ENCODE data around the gene MKI67.

MKI67 gene

GRCh38 chr10:128166151-128166550 is 39.9 kb upstream of the MKI67 start:
- no peak overlapping the region for H3K27ac ChIP-seq
- no peaks in the 10 kb centered on the region for H3K36me3 ChIP-seq (ENCODE audit: insufficient read depth, low read length)
- no peaks in the 10 kb centered on the region for H3K9me3 ChIP-seq (ENCODE audit: low read depth, low read length)
- H3K9ac ChIP-seq (ENCODE audit: insufficient read length) = no peak overlapping the region
- TF ChIP-seq POLR2AphosphoS5 (IDR thresholded peaks at IDR 0.05; ENCODE audit: borderline replicate concordance, low read depth, low read length) (no peak), FOXP2 (optimal IDR thresholded peaks at IDR 0.05; ENCODE audit: control extremely low read depth, extremely low read length, insufficient read depth) (no peak), EZH2 (IDR thresholded peaks at IDR 0.05) (no peak)
- no peak overlapping the region for H3K4me3 ChIP-seq
- DNase-seq (ENCODE audit: low read depth, low spot score) = no peak

DNA sequence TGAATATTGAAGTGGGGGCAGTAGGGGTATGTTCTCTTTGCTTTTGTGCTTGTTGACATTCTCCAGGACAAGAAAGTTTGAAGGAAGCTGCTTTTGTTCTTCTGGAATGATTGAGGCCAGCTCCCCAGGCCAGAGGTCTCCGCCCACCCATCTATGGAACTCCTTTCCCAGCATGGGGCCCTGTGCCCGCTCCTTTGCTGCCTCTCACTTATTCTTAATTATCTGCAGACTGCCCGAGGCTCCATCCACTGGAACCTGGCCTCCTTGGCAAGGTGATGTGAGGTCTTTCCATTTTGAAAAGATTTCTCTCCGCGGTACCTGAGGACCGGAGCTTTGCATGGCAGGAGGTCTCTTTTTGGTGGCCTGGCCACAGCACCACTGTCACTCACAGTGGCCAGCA is 39.3 kb upstream of the MKI67 start:
- Histone ChIP-seq H3K9me3 (ENCODE audit: low read depth, low read length) (no peaks in the 10 kb centered on the region), H3K36me3 (ENCODE audit: insufficient read depth, low read length) (no peaks in the 10 kb centered on the region), H3K4me3 (no peak overlapping the region), H3K9ac (ENCODE audit: insufficient read length) (no peak overlapping the region), H3K27ac (no peak overlapping the region)
- TF ChIP-seq POLR2AphosphoS5 (IDR thresholded peaks at IDR 0.05; ENCODE audit: borderline replicate concordance, low read depth, low read length) = no peak
- TF ChIP-seq FOXP2 (optimal IDR thresholded peaks at IDR 0.05; ENCODE audit: control extremely low read depth, extremely low read length, insufficient read depth) = no peak
- no peak for TF ChIP-seq EZH2 (IDR thresholded peaks at IDR 0.05)
- no peak for DNase-seq (ENCODE audit: low read depth, low spot score)

- Histone ChIP-seq H3K9ac (ENCODE audit: insufficient read length) (no peak overlapping the region), H3K4me3 (no peak overlapping the region), H3K9me3 (ENCODE audit: low read depth, low read length) (no peaks in the 10 kb centered on the region), H3K27ac (no peak overlapping the region), H3K36me3 (ENCODE audit: insufficient read depth, low read length) (no peaks in the 10 kb centered on the region)
- no peak for TF ChIP-seq POLR2AphosphoS5 (IDR thresholded peaks at IDR 0.05; ENCODE audit: borderline replicate concordance, low read depth, low read length)
- TF ChIP-seq EZH2 (IDR thresholded peaks at IDR 0.05) = no peak
- TF ChIP-seq FOXP2 (optimal IDR thresholded peaks at IDR 0.05; ENCODE audit: control extremely low read depth, extremely low read length, insufficient read depth) = no peak
- no peak for DNase-seq (ENCODE audit: low read depth, low spot score)
Observed at GRCh38 chr10:128163701-128164100, 37.5 kb upstream of the MKI67 start.

DNA sequence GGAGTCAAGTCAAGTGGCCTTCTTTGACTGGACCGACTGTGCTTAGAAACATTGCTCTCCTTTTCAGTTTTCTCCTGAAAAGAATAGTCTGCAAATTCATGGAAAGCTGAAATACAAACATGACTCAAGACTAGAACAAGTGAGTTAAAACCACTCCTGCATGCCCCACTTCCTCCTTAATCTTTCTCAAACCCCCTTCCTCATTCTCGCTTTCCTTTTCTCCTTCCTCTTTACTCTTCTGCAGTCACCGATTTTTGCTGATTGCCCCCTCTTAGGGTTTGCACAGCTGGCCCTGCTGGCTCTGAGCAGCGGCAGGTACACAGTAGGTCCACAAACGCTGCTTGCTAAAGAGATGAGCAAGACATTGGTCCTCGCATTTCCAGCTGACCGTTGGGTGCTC is 34.8 kb upstream of the MKI67 start:
- Histone ChIP-seq H3K27ac (no peak overlapping the region), H3K9ac (ENCODE audit: insufficient read length) (no peak overlapping the region), H3K36me3 (ENCODE audit: insufficient read depth, low read length) (no peaks in the 10 kb centered on the region), H3K9me3 (ENCODE audit: low read depth, low read length) (no peaks in the 10 kb centered on the region), H3K4me3 (no peak overlapping the region)
- no peak for DNase-seq (ENCODE audit: low read depth, low spot score)
- TF ChIP-seq POLR2AphosphoS5 (IDR thresholded peaks at IDR 0.05; ENCODE audit: borderline replicate concordance, low read depth, low read length) (no peak), FOXP2 (optimal IDR thresholded peaks at IDR 0.05; ENCODE audit: control extremely low read depth, extremely low read length, insufficient read depth) (no peak), EZH2 (IDR thresholded peaks at IDR 0.05) (no peak)

- Histone ChIP-seq H3K4me3 (no peak overlapping the region), H3K36me3 (ENCODE audit: insufficient read depth, low read length) (no peaks in the 10 kb centered on the region), H3K9me3 (ENCODE audit: low read depth, low read length) (no peaks in the 10 kb centered on the region), H3K9ac (ENCODE audit: insufficient read length) (no peak overlapping the region), H3K27ac (no peak overlapping the region)
- DNase-seq (ENCODE audit: low read depth, low spot score) = no peak
- TF ChIP-seq POLR2AphosphoS5 (IDR thresholded peaks at IDR 0.05; ENCODE audit: borderline replicate concordance, low read depth, low read length) = no peak
- TF ChIP-seq EZH2 (IDR thresholded peaks at IDR 0.05) = no peak
- TF ChIP-seq FOXP2 (optimal IDR thresholded peaks at IDR 0.05; ENCODE audit: control extremely low read depth, extremely low read length, insufficient read depth) = no peak
Observed at GRCh38 chr10:128160297-128160711, 34.1 kb upstream of the MKI67 start.

DNA sequence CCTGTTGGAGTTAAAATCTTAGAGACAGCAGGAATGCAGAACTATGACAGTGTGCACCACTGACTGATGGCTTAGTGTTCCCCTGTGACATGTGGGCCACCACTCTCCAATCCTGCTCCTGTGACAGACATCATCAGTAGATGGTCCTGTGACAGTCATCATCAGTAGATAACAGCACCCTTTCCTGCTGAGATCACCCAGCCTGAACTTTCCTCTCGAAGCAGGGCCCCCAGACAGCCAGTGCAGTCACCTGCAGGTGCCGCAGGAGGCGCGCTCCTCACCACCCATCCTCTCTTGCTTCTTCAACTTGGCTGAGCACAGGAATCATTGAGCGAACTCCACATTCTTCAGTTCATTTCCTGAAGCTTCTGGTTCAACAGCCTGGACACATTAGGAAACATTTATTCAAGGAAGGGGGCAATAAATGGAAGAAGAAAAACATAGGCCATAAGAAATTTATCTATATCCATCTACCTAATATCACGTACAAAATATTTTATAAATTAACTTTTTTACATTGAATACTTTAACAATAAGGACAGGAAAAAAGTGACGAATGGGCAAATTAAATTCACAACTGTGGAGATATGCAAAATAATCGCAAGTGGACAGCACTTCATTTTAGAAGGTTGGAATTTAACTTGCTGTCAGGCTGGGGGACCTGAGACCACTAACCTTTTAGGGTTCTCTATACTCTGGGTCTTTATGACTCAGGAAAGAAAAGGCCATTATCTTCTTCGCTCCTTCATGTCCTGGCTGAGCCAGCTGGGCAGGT is 32.0 kb upstream of the MKI67 start:
- TF ChIP-seq EZH2 (IDR thresholded peaks at IDR 0.05) (no peak), FOXP2 (optimal IDR thresholded peaks at IDR 0.05; ENCODE audit: control extremely low read depth, extremely low read length, insufficient read depth) (no peak), POLR2AphosphoS5 (IDR thresholded peaks at IDR 0.05; ENCODE audit: borderline replicate concordance, low read depth, low read length) (no peak)
- no peak for DNase-seq (ENCODE audit: low read depth, low spot score)
- no peak overlapping the region for H3K4me3 ChIP-seq
- no peaks in the 10 kb centered on the region for H3K36me3 ChIP-seq (ENCODE audit: insufficient read depth, low read length)
- no peak overlapping the region for H3K27ac ChIP-seq
- no peak overlapping the region for H3K9ac ChIP-seq (ENCODE audit: insufficient read length)
- no peaks in the 10 kb centered on the region for H3K9me3 ChIP-seq (ENCODE audit: low read depth, low read length)

DNA sequence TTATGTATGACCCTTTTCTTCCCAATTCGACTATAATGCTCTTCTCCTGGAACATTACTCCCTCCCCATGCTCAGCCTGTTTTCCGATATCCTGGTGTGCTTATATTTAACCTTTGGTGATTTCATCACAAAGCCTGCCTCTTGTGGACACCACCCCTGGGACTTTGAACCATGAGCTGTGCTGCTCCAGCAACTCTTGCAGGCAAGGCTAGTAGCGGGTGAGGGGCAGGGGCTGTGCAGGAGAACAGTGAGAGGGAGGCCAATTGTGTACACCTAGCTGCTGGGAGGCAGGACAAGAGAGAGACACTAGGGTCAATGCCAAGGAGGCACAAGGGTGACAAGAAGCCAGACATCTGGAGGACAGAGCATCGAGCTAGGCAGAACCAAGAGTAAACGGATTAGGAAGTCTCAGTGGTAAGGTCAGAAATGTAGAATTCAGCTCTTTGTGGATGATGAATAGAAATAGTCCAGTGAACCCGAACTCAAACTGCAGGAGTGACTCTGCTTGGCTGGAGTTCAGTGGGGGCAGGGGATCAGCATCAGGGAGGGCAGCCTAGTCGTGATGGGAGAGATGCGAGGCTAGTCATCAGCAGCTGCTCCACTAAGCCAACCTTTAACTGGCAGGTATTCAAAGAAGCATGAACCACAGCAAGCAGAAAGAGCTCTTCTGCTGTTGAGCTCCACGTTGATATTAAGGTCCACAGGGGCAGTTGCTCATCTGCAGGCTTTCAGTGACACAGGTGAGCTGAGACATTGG is 31.0 kb upstream of the MKI67 start:
- Histone ChIP-seq H3K4me3 (no peak overlapping the region), H3K9me3 (ENCODE audit: low read depth, low read length) (no peaks in the 10 kb centered on the region), H3K36me3 (ENCODE audit: insufficient read depth, low read length) (no peaks in the 10 kb centered on the region), H3K9ac (ENCODE audit: insufficient read length) (no peak overlapping the region), H3K27ac (no peak overlapping the region)
- DNase-seq (ENCODE audit: low read depth, low spot score) = no peak
- TF ChIP-seq POLR2AphosphoS5 (IDR thresholded peaks at IDR 0.05; ENCODE audit: borderline replicate concordance, low read depth, low read length) = no peak
- TF ChIP-seq FOXP2 (optimal IDR thresholded peaks at IDR 0.05; ENCODE audit: control extremely low read depth, extremely low read length, insufficient read depth) = no peak
- TF ChIP-seq EZH2 (IDR thresholded peaks at IDR 0.05) = no peak

DNA sequence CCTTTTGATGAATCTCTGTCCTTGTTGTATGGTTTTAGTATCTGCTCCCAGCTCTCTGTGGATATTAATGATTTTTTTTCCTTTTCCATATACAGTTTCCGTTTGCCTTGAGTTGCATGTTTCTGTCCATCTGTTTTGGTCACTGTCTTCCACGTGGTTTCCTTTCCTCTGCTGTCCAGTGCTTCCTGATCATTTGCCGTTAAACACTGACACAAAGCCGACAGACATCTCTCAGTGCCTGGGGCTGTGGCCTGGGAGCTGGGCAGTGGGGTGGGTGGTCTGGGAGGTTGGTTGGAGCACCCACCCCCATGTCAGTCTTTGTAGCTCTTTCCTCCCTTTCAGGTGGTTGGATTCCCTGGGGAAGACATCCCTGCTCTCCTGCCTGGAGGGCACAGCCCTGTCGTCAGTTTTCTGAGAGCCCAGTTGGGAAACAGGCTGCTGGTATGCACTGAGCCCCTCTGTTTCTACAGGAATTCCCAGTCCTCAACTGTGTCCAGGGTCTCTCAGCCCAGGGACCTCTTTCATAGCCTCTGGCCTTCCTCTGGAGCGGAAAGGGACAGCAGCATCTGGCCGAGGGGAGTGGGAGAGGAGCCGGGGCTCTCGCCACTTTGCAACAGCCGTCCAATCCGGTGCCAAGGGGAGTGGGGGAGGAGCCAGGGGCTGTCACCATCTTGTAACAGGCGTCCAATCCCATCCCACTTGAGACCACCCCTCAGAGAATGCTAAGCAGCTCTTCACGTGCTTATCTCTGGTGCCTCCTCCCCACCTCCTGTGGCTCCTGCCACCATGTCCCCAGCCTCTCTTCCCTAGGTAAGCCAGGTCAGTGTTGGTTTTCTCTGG is 26.7 kb upstream of the MKI67 start:
- H3K9ac ChIP-seq (ENCODE audit: insufficient read length) = no peak overlapping the region
- TF ChIP-seq POLR2AphosphoS5 (IDR thresholded peaks at IDR 0.05; ENCODE audit: borderline replicate concordance, low read depth, low read length) = no peak
- TF ChIP-seq FOXP2 (optimal IDR thresholded peaks at IDR 0.05; ENCODE audit: control extremely low read depth, extremely low read length, insufficient read depth) = no peak
- TF ChIP-seq EZH2 (IDR thresholded peaks at IDR 0.05) = no peak
- no peak overlapping the region for H3K27ac ChIP-seq
- no peaks in the 10 kb centered on the region for H3K36me3 ChIP-seq (ENCODE audit: insufficient read depth, low read length)
- H3K4me3 ChIP-seq = no peak overlapping the region
- H3K9me3 ChIP-seq (ENCODE audit: low read depth, low read length) = no peaks in the 10 kb centered on the region
- no peak for DNase-seq (ENCODE audit: low read depth, low spot score)
